ENCODE results near the gene IGFBP4. TPM values are rescaled to one million over a fixed set of nuclear protein-coding genes. Genes with fewer than 3 reads are reported as not detected.

The IGFBP4 gene
- total and polyA plus RNA-seq, 4 donors = 74.1 to 649 (median 238) TPM

DNA sequence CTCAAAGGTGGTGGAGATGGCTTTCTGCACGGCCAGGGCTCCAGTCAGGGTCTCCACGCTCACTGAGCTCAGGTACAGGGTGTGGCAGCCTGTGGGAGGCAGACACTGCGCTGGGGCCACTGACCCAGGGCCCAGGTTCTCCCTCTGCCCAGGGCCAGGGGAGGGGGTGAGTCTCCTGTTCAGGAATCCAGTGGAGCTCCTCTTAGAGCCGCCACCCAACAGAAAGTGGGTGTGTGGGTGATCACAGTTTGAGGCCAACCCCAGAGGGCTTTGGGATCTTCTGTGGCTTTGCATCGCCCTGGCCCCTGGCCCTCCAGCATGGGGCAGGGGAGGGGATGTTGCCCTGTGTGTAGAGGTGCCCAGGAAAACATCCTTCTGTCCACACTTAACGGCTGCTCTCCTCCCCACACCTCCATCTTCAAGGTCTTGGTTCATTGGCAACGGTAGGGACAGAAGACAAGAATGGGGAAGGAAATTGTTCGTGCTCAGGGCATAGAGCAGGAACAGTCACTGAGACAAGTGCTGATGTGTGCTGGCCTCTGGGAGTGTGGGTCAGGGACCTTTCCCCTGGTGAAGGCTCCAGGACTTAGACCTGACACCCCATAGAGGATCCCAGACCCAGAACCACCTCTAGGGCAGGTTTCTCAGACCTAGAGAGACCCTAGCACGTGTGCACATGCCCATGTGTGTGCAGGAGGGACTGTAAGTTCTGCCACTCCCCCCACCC, 36.7 kb downstream of the IGFBP4 start:
- Histone ChIP-seq H3K9ac (ENCODE audit: low read depth in 1 of 2, low read length in 2 of 2) (no peak overlapping the region), H3K4me3 (ENCODE audit: low read depth in 1 of 3, low read length in 3 of 3) (no peak overlapping the region), H3K4me1 (ENCODE audit: control insufficient read depth in 4 of 4, insufficient read depth in 4 of 4, low read length in 3 of 4) (peaks cover 0 to 14% (median 6%) of the 10 kb centered on the region in 4 donors), H3K27ac (ENCODE audit: low read depth in 1 of 2, low read length in 2 of 2) (no peak overlapping the region), H3K27me3 (ENCODE audit: control insufficient read depth in 4 of 4, insufficient read depth in 4 of 4, low read length in 3 of 4) (no peaks in the 10 kb centered on the region), H3K9me3 (ENCODE audit: control insufficient read depth in 4 of 4, low read length in 3 of 4) (no peaks in the 10 kb centered on the region), H3K36me3 (ENCODE audit: control insufficient read depth in 4 of 4, insufficient read depth in 3 of 4, low read depth in 1 of 4, low read length in 3 of 4) (no peaks in the 10 kb centered on the region)
- no peak for DNase-seq (ENCODE audit: low spot score)
- WGBS = 81% methylated on average over 9 of the region's 9 CpGs
- TF ChIP-seq JUND (IDR thresholded peaks at IDR 0.05) = no peak
- TF ChIP-seq, protein P1, sequence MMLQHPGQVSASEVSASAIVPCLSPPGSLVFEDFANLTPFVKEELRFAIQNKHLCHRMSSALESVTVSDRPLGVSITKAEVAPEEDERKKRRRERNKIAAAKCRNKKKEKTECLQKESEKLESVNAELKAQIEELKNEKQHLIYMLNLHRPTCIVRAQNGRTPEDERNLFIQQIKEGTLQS (IDR thresholded peaks at IDR 0.05) = no peak

DNA sequence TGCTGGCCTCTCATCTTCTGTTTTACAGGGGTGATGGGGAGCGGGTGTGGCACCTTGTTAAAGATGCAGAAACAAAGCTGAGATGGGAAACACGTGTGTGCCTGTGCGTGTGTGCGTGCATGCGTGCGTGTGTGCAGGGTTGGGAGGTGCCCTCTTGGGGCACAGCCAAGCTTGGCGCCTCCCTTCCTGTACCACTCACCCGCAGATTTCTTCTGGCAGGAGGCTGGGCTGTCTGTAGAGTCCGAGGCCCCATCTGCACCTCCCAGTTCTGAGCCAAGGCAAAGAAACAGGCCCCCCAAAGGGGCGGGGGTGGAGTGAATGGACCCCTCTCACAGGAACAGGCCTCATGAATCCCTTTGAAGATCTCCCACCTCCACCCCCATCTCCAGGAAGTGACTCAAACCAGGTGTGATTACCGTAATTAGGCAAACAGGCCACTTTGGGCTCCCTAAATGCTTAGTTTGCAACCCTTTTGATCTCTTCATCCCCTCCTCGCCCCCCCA, 37.3 kb downstream of the IGFBP4 start:
- H3K4me1 ChIP-seq (ENCODE audit: control insufficient read depth in 4 of 4, insufficient read depth in 4 of 4, low read length in 3 of 4) = peaks cover 0 to 7% (median 3%) of the 10 kb centered on the region in 4 donors
- H3K9me3 ChIP-seq (ENCODE audit: control insufficient read depth in 4 of 4, low read length in 3 of 4) = no peaks in the 10 kb centered on the region
- no peaks in the 10 kb centered on the region for H3K27me3 ChIP-seq (ENCODE audit: control insufficient read depth in 4 of 4, insufficient read depth in 4 of 4, low read length in 3 of 4)
- TF ChIP-seq, protein P2, sequence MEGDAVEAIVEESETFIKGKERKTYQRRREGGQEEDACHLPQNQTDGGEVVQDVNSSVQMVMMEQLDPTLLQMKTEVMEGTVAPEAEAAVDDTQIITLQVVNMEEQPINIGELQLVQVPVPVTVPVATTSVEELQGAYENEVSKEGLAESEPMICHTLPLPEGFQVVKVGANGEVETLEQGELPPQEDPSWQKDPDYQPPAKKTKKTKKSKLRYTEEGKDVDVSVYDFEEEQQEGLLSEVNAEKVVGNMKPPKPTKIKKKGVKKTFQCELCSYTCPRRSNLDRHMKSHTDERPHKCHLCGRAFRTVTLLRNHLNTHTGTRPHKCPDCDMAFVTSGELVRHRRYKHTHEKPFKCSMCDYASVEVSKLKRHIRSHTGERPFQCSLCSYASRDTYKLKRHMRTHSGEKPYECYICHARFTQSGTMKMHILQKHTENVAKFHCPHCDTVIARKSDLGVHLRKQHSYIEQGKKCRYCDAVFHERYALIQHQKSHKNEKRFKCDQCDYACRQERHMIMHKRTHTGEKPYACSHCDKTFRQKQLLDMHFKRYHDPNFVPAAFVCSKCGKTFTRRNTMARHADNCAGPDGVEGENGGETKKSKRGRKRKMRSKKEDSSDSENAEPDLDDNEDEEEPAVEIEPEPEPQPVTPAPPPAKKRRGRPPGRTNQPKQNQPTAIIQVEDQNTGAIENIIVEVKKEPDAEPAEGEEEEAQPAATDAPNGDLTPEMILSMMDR (IDR thresholded peaks at IDR 0.05; ENCODE audit: low read depth, low read length, missing input control) = no peak
- TF ChIP-seq, protein P1 (IDR thresholded peaks at IDR 0.05) = no peak
- TF ChIP-seq TAF1 (conservative IDR thresholded peaks at IDR 0.05) (no peak), HNF4A (conservative IDR thresholded peaks at IDR 0.05) (no peak), EGR1 (IDR thresholded peaks at IDR 0.05; ENCODE audit: low read depth in 2 of 2) (no peak), SP1 (IDR thresholded peaks at IDR 0.05) (no peak), HNF4G (IDR thresholded peaks at IDR 0.05) (no peak), FOXA1 (IDR thresholded peaks at IDR 0.05) (no peak)
- TF ChIP-seq, protein P3, sequence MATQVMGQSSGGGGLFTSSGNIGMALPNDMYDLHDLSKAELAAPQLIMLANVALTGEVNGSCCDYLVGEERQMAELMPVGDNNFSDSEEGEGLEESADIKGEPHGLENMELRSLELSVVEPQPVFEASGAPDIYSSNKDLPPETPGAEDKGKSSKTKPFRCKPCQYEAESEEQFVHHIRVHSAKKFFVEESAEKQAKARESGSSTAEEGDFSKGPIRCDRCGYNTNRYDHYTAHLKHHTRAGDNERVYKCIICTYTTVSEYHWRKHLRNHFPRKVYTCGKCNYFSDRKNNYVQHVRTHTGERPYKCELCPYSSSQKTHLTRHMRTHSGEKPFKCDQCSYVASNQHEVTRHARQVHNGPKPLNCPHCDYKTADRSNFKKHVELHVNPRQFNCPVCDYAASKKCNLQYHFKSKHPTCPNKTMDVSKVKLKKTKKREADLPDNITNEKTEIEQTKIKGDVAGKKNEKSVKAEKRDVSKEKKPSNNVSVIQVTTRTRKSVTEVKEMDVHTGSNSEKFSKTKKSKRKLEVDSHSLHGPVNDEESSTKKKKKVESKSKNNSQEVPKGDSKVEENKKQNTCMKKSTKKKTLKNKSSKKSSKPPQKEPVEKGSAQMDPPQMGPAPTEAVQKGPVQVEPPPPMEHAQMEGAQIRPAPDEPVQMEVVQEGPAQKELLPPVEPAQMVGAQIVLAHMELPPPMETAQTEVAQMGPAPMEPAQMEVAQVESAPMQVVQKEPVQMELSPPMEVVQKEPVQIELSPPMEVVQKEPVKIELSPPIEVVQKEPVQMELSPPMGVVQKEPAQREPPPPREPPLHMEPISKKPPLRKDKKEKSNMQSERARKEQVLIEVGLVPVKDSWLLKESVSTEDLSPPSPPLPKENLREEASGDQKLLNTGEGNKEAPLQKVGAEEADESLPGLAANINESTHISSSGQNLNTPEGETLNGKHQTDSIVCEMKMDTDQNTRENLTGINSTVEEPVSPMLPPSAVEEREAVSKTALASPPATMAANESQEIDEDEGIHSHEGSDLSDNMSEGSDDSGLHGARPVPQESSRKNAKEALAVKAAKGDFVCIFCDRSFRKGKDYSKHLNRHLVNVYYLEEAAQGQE (IDR thresholded peaks at IDR 0.05) = no peak
- no peak for DNase-seq (ENCODE audit: low spot score)
- H3K27ac ChIP-seq (ENCODE audit: low read depth in 1 of 2, low read length in 2 of 2) = no peak overlapping the region
- H3K9ac ChIP-seq (ENCODE audit: low read depth in 1 of 2, low read length in 2 of 2) = no peak overlapping the region
- H3K36me3 ChIP-seq (ENCODE audit: control insufficient read depth in 4 of 4, insufficient read depth in 3 of 4, low read depth in 1 of 4, low read length in 3 of 4) = no peaks in the 10 kb centered on the region
- no peak overlapping the region for H3K4me3 ChIP-seq (ENCODE audit: low read depth in 1 of 3, low read length in 3 of 3)
- WGBS = 64% methylated on average over 12 of the region's 12 CpGs

DNA sequence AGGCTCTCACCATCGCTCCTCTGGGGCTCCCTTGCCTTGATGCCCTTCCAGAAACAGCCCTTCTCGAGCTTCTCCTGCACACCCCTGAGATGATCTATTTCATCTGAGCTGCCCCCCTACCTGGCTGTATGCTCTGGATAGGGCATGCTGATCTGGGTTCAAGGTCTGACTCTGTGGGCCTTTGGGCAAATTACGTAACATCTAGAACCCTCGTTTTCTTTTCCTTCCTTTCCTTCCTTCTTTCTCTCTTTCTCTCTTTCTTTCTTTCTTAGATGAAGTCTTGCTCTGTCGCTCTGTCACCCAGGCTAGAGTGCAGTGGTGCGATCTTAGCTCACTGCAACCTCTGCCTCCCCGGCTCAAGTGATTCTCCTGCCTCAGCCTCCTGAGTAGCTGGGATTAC, 37.9 kb downstream of the IGFBP4 start:
- Histone ChIP-seq H3K9me3 (ENCODE audit: control insufficient read depth in 4 of 4, low read length in 3 of 4) (no peaks in the 10 kb centered on the region), H3K9ac (ENCODE audit: low read depth in 1 of 2, low read length in 2 of 2) (no peak overlapping the region), H3K4me1 (ENCODE audit: control insufficient read depth in 4 of 4, insufficient read depth in 4 of 4, low read length in 3 of 4) (peaks cover 0 to 3% (median 1%) of the 10 kb centered on the region in 4 donors), H3K27me3 (ENCODE audit: control insufficient read depth in 4 of 4, insufficient read depth in 4 of 4, low read length in 3 of 4) (no peaks in the 10 kb centered on the region), H3K4me3 (ENCODE audit: low read depth in 1 of 3, low read length in 3 of 3) (no peak overlapping the region), H3K36me3 (ENCODE audit: control insufficient read depth in 4 of 4, insufficient read depth in 3 of 4, low read depth in 1 of 4, low read length in 3 of 4) (no peaks in the 10 kb centered on the region), H3K27ac (ENCODE audit: low read depth in 1 of 2, low read length in 2 of 2) (no peak overlapping the region)
- DNase-seq (ENCODE audit: low spot score) = no peak
- 83% methylated on average over 7 of the region's 7 CpGs for WGBS
- TF ChIP-seq FOXA1 (IDR thresholded peaks at IDR 0.05) = no peak
- no peak for TF ChIP-seq HNF4G (IDR thresholded peaks at IDR 0.05)
- TF ChIP-seq, protein P3 (IDR thresholded peaks at IDR 0.05) = no peak
- no peak for TF ChIP-seq RAD21 (IDR thresholded peaks at IDR 0.05)
- no peak for TF ChIP-seq JUND (IDR thresholded peaks at IDR 0.05)
- TF ChIP-seq, protein P4, sequence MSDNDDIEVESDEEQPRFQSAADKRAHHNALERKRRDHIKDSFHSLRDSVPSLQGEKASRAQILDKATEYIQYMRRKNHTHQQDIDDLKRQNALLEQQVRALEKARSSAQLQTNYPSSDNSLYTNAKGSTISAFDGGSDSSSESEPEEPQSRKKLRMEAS (IDR thresholded peaks at IDR 0.05) = no peak
- TF ChIP-seq YY1 (IDR thresholded peaks at IDR 0.05) = no peak
- TF ChIP-seq FOXA2 (IDR thresholded peaks at IDR 0.05) = no peak
- no peak for TF ChIP-seq GABPA (IDR thresholded peaks at IDR 0.05 in 1 of 2, conservative IDR thresholded peaks at IDR 0.05 in 1 of 2)
- no peak for TF ChIP-seq RXRA (IDR thresholded peaks at IDR 0.05)
- TF ChIP-seq NR2F2 (IDR thresholded peaks at IDR 0.05) = no peak
- TF ChIP-seq, protein P1 (IDR thresholded peaks at IDR 0.05) = no peak

All from liver (tissue), 9 donors.